LNCAP (cell line): ENCODE measurements around the gene CCDC57.

Experiments
- CTCF ChIP-seq: fragments of 450-650 bp; IDR thresholded peaks from 2 replicates; pipeline ENCODE4 v1.5.1; 2017; ENCODE audit warnings: mild to moderate bottlenecking

The CCDC57 gene

GRCh38 chr17:82242698-82242976, 30.0 kb upstream of the CCDC57 start:
- TF ChIP-seq CTCF = no peak

- no peak for TF ChIP-seq CTCF
Observed at GRCh38 chr17:82241926-82242697, 29.5 kb upstream of the CCDC57 start.

- no peak for TF ChIP-seq CTCF
Observed at GRCh38 chr17:82241183-82241925, 28.7 kb upstream of the CCDC57 start.

GRCh38 chr17:82240506-82241182, 28.0 kb upstream of the CCDC57 start:
- no peak for TF ChIP-seq CTCF

- TF ChIP-seq CTCF = no peak
Observed at GRCh38 chr17:82239926-82240505, 27.4 kb upstream of the CCDC57 start.

GRCh38 chr17:82239401-82239925, 26.8 kb upstream of the CCDC57 start:
- no peak for TF ChIP-seq CTCF

- no peak for TF ChIP-seq CTCF
Observed at GRCh38 chr17:82238472-82239201, 26.0 kb upstream of the CCDC57 start.
